Activated CD8-positive, alpha-beta memory T cell treated with anti-CD3 and anti-CD28 coated beads, Interleukin-2, amount 50 U/mL, for 48 hours (primary cell): ENCODE measurements around the gene DDX27.

Source experiments
- DNase-seq: peaks from one replicate; pipeline ENCODE4 v3.0.0-alpha.2; 2020

DDX27 gene

GRCh38 chr20:49252556-49253350 is 33.5 kb downstream of the DDX27 start:
- peak; percentile 28 for DNase-seq

DNA sequence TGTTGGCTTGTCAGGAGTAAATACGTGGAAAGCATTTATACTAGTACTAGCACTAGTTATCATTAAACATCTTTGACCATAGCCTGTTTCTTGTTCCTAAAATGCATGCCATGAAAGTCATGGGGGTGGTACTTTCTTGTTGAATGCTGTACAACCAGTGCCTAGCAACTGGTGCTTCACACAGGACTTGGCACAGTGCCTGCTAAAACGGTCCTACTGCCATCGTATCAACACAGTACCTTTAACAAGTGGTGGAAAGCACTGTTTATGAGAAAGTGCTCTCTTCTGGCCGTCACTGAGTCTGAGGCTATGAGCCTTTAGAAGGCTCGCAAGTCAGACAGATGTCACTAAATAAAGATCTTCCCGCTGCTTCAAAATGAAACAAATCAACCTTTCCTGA is 37.0 kb downstream of the DDX27 start:
- peak; percentile 37 for DNase-seq

GRCh38 chr20:49259284-49259683 is 40.1 kb downstream of the DDX27 start:
- peak; percentile 40 for DNase-seq

GRCh38 chr20:49259799-49260198 is 40.6 kb downstream of the DDX27 start:
- no peak for DNase-seq

- no peak for DNase-seq
These were observed 41.0 kb downstream of the DDX27 start for GRCh38 chr20:49260218-49260617.

DNA sequence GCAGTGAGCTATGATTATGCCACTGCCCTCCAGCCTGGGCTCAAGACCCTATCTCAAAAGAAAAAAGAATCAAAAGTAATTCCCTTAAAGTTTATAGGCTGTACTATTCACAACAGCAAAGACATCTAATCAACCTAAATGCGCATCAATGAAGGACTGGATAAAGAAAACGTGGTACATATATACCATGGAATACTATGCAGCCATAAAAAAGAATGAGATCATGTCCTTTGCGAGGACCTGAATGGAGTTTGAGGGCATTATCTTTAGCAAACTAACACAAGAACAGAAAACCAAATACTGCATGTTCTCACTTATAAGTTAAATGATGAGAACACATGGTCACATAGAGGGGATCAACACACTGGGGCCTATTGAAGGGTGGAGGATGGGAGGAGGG is 42.0 kb downstream of the DDX27 start:
- DNase-seq: no peak

DNA sequence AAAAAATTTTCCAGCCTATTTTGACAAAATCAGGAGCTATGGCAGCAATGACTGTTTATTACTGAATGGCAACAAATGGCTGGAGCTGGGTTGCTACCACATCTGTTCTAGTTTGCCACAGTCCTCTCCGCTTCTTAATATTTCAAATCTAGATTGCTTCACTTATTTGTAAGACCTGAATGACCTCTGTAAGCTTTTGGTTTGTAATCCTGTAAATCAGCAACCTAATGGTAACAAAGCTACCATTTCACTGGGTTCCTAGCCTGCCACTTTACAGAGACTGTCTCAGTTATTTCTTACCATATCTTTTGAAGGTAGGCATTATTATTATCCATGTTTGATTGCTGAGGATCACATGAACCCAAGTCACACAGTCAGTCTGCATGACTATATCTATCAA is 43.2 kb downstream of the DDX27 start:
- no peak for DNase-seq

- peak; percentile 38 for DNase-seq
These were observed 48.1 kb downstream of the DDX27 start for GRCh38 chr20:49267327-49267726.

- DNase-seq: no peak
These were observed 49.6 kb downstream of the DDX27 start for GRCh38 chr20:49268600-49269365.

- peak; percentile 49 for DNase-seq
These were observed 51.0 kb downstream of the DDX27 start for GRCh38 chr20:49270177-49270576.

DNA sequence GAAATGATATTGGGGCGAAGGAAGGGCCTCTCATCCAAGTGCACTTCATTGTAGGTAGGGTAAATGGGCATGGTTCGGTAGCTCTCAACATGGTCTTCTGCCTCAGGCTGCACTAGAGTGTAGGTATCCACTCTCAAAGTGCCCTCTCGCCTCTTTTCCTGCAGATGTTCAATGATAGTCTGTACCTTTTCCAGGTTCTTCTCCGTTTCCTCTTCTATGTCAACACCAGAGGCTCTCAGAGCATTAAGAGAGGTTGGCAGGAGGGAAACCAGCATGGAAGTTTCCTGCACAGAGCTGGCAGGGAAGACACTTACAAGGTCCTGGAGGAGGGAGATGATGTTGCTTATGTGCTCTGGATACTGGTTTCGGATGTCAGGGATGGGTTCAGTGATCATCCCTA is 51.5 kb downstream of the DDX27 start:
- no peak for DNase-seq

DNA sequence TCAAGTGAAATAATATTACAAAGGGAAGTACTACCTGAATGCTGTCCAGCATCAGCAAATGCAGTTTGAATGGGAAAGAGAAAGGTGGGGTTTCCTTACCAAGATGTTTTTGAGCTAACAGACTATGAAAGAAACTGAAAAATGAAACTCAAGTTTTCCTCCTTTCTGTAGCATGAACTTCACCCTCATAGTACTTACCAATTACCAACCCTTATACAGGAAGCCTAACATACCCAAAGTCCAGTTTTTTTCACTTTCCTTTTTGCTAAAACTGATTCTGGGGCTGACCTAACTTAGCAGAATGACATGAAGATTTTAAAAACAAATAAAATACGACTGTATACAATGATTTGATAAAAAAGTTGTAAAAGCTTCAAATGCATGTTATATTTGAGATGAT is 53.4 kb downstream of the DDX27 start:
- DNase-seq: no peak

- DNase-seq: peak; percentile 39
These were observed 54.6 kb downstream of the DDX27 start for GRCh38 chr20:49273696-49274277.

DNA sequence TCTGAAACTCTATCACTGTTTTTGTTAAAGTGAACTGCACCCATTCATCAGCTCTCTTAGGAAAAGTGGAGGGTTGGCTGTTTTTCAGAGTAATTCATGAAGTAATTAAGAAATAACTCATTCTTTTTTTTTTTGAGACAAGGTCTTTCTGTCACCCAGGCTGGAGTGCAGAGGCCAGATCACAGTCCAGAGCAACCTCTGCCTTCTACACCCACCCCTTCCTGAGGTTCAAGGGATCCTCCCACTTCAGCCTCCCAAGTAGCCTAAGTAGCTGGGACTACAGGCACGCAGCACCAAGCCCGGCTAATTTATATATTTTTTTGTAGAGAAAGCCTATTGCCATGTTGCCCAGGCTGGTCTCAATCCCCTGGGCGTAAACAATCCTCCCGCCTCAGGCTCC is 56.0 kb downstream of the DDX27 start:
- DNase-seq: peak; percentile 45

- DNase-seq: peak; percentile 35
These were observed 56.4 kb downstream of the DDX27 start for GRCh38 chr20:49275636-49276035.

DNA sequence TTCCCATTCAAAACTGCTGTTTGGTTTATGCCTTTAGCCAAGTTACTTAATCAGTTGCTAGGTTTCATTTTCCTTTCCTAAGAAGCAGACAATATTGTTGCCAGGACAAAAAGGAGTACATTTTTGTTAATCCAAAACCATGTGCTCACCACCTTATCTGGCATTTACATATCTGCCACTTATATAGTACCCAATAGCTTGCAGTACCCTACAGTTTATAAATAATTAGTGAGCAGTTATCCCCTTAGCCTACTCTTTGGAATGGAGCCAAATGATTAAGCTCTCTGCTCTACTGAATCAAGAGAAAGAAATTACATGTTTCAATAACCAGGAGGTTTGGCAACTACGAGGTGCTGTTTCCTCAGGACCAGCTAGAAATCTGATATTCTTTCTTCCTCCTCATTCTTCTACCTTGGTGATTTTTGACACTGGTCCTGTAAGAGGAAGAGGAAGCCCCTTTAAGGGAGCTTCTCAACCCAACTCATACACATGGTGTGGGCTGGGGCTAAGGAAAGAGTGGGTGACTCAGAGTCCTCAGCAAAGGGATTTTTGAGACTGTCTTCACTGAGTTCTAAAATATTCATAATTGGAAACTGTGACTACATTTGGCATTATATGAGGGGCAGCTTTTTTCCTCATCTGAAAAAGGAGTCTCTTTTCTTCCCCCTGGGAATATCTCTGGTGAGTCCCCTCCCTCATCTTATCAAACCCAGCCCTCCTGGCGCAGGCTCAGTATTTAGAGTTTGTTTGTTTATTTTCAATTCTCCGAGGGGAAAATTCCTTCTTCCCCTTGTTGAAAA is 57.1 kb downstream of the DDX27 start:
- DNase-seq: peak; percentile 53

- peak; percentile 83 for DNase-seq
These were observed 58.0 kb downstream of the DDX27 start for GRCh38 chr20:49276961-49277785.

DNA sequence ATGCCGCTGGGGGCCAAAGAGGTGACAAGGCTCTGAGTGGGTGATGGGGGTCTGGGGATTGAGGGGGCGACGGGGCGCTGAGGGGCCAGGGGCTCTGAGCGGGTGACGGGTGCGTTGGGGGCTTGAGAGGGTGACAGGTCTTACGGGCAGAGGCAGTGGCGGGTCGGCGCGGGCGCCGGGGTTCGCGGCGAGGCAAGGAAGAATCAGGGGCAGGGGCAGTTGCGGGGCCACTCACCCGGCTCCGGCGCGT is 58.5 kb downstream of the DDX27 start:
- DNase-seq: no peak

- peak; percentile 98 for DNase-seq
These were observed 59.0 kb downstream of the DDX27 start, which contains the start of gene ZNFX1 for GRCh38 chr20:49278036-49278817. Gene ZNFX1 (minus strand): TSS chr20:49278057. CDS start chr20:49275839, 2,218 bp downstream.

GRCh38 chr20:49278818-49279676 is 59.8 kb downstream of the DDX27 start:
- peak; percentile 78 for DNase-seq
